ENCODE results near the gene LTA.

Gene LTA

DNA sequence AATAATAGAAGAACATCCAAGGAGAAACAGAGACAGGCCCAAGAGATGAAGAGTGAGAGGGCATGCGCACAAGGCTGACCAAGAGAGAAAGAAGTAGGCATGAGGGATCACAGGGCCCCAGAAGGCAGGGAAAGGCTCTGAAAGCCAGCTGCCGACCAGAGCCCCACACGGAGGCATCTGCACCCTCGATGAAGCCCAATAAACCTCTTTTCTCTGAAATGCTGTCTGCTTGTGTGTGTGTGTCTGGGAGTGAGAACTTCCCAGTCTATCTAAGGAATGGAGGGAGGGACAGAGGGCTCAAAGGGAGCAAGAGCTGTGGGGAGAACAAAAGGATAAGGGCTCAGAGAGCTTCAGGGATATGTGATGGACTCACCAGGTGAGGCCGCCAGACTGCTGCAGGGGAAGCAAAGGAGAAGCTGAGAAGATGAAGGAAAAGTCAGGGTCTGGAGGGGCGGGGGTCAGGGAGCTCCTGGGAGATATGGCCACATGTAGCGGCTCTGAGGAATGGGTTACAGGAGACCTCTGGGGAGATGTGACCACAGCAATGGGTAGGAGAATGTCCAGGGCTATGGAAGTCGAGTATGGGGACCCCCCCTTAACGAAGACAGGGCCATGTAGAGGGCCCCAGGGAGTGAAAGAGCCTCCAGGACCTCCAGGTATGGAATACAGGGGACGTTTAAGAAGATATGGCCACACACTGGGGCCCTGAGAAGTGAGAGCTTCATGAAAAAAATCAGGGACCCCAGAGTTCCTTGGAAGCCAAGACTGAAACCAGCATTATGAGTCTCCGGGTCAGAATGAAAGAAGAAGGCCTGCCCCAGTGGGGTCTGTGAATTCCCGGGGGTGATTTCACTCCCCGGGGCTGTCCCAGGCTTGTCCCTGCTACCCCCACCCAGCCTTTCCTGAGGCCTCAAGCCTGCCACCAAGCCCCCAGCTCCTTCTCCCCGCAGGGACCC is 2.3 kb downstream of the LTA start:
- no peak for DNase-seq

DNA sequence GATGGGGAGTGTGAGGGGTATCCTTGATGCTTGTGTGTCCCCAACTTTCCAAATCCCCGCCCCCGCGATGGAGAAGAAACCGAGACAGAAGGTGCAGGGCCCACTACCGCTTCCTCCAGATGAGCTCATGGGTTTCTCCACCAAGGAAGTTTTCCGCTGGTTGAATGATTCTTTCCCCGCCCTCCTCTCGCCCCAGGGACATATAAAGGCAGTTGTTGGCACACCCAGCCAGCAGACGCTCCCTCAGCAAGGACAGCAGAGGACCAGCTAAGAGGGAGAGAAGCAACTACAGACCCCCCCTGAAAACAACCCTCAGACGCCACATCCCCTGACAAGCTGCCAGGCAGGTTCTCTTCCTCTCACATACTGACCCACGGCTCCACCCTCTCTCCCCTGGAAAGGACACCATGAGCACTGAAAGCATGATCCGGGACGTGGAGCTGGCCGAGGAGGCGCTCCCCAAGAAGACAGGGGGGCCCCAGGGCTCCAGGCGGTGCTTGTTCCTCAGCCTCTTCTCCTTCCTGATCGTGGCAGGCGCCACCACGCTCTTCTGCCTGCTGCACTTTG is 3.3 kb downstream of the LTA start, which contains the start of gene TNF:
Gene TNF (plus strand): TSS at position 231 of the 567 bp plus-strand sequence. CDS start 177 bp downstream, at position 408.
- DNase-seq, result peak in 5 of 6 experiments; percentile 19 to 65 (median 54)

DNA sequence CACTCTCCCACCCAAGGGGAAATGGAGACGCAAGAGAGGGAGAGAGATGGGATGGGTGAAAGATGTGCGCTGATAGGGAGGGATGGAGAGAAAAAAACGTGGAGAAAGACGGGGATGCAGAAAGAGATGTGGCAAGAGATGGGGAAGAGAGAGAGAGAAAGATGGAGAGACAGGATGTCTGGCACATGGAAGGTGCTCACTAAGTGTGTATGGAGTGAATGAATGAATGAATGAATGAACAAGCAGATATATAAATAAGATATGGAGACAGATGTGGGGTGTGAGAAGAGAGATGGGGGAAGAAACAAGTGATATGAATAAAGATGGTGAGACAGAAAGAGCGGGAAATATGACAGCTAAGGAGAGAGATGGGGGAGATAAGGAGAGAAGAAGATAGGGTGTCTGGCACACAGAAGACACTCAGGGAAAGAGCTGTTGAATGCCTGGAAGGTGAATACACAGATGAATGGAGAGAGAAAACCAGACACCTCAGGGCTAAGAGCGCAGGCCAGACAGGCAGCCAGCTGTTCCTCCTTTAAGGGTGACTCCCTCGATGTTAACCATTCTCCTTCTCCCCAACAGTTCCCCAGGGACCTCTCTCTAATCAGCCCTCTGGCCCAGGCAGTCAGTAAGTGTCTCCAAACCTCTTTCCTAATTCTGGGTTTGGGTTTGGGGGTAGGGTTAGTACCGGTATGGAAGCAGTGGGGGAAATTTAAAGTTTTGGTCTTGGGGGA is 4.0 kb downstream of the LTA start:
- no peak for DNase-seq

DNA sequence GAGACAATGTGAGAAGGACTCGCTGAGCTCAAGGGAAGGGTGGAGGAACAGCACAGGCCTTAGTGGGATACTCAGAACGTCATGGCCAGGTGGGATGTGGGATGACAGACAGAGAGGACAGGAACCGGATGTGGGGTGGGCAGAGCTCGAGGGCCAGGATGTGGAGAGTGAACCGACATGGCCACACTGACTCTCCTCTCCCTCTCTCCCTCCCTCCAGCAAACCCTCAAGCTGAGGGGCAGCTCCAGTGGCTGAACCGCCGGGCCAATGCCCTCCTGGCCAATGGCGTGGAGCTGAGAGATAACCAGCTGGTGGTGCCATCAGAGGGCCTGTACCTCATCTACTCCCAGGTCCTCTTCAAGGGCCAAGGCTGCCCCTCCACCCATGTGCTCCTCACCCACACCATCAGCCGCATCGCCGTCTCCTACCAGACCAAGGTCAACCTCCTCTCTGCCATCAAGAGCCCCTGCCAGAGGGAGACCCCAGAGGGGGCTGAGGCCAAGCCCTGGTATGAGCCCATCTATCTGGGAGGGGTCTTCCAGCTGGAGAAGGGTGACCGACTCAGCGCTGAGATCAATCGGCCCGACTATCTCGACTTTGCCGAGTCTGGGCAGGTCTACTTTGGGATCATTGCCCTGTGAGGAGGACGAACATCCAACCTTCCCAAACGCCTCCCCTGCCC is 4.9 kb downstream of the LTA start:
- no peak for DNase-seq

DNA sequence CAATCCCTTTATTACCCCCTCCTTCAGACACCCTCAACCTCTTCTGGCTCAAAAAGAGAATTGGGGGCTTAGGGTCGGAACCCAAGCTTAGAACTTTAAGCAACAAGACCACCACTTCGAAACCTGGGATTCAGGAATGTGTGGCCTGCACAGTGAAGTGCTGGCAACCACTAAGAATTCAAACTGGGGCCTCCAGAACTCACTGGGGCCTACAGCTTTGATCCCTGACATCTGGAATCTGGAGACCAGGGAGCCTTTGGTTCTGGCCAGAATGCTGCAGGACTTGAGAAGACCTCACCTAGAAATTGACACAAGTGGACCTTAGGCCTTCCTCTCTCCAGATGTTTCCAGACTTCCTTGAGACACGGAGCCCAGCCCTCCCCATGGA is 5.5 kb downstream of the LTA start:
- DNase-seq, result no peak

DNA sequence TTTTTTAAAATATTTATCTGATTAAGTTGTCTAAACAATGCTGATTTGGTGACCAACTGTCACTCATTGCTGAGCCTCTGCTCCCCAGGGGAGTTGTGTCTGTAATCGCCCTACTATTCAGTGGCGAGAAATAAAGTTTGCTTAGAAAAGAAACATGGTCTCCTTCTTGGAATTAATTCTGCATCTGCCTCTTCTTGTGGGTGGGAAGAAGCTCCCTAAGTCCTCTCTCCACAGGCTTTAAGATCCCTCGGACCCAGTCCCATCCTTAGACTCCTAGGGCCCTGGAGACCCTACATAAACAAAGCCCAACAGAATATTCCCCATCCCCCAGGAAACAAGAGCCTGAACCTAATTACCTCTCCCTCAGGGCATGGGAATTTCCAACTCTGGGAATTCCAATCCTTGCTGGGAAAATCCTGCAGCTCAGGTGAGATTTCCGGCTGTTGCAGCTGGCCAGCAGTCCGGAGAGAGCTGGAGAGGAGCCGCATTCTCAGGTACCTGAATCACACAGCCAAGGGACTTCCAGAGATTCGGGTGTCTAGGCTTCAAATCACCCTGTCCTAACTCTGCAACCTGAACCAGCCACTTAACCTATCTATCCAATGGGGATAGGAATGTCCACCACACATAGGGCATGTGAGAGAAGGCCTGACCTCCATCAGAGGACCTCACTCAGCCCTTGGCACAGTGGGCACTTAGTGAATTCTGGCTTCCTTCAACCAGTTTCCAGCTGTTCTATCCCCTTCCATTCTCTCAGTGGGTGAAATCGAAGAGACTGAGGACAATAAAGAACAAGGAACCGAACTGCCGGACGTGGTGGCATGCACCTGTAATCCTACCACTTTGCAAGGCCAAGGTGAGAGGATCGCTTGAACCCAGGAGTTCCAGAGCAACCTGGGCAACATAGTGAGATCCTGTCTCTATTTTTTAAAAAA is 6.4 kb downstream of the LTA start:
- no peak for DNase-seq

DNA sequence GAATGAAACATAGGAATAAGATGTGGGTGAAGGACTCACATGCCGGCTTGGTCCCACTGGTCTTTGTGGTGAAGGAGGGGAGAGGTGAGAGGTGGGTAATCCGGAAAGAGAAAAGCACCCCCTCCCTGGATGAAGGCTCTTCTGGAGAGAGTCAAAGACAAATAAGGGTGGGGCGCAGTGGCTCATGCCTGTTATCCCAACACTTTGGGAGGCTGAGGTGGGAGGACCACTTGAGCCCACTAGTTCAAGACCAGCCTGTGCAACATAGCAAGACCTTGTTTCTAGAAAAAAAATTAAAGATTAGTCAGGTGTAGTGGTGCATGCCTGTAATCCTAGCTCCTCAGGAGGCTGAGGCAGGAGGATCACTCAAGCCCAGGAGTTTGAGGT is 7.0 kb downstream of the LTA start:
- DNase-seq, result no peak

DNA sequence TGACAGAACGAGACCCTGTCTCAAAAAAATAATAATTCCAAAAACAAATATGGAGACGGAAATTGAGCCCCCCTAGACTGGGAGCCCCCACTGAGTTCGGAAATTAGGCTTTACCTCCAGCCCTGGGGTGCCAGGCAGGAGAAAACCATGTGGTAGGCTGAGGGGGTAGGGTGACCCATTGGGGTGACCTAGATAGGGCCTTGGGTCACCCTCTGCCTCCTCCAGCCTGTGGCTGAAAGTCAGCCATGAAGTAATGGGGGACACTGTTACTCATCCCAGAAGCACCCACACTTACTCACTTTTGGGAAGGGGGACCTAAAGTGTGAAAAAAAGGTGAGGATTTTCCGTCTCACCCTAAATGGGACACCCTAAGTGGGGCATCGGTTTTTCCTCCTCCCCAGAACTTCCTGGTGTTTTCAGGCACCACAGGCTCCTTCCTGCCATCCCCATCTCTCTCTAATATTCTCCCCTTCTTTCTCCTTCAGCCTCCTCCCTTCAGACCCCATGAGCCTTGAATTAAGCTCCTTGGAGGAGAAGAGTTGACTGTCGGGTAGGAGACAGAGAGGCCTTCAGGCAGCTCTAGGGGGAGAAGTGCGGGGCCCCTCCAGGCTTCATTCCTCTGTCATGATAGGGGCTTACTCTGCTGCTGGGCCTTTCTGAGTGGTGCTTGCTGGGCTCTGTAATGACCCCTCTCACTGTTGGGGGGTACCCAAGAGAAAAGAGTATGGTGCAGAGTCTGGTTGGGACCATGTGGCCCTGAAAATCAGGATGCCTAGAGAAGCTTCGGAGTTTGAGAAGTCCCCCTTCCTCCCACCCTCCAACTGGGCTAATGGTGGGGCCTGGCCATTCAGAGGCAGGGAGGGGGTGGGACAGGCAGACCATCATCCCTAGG is 7.7 kb downstream of the LTA start:
- peak in 2 of 6 experiments; percentile 10 to 34 for DNase-seq

DNA sequence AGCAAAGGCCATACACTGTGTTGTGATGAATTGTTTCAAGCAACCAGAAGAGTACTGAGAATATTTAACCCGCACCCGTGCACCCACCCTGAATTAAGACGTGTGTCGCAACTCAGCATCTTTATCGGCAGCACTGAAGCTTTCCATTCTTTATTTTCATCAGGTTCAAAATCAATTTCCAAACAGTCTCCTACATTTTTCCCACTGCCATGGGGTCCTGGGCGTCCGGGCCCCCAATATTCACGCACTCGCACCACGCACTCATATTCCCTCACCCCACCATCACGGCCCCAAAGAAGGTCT is 8.3 kb downstream of the LTA start:
- DNase-seq, result no peak

DNA sequence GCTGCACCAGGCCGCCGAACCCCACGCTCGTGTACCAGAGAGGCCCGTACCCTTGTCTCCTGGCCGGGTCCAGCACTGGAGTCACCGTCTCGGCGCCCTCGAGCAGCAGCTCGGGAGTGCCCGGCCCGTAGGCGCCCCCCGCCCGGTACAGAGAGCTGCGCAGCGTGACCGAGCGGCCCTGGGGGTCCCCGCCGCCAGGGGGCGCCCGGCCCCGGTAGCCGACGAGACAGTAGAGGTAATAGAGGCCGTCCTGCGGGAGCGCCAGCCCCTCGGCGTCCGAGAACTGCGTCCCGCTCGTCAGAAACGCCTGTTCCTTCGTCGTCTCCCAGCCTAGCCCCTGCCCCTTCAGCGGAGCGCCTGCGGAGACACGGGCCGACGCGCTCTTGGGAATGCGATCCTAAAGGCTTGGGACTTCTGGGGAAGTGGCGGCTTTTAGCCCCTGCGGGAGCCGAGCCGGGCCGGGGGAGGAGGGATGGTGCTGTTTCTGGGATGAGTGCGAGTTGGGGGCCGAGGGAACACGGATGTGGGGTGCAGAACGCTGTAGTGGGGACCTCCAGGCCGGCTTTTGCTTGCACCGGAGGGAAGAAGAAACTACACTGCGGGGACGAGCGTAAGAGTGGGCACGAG is 8.8 kb downstream of the LTA start:
- DNase-seq, result peak; percentile 68 to 91 (median 84)

DNA sequence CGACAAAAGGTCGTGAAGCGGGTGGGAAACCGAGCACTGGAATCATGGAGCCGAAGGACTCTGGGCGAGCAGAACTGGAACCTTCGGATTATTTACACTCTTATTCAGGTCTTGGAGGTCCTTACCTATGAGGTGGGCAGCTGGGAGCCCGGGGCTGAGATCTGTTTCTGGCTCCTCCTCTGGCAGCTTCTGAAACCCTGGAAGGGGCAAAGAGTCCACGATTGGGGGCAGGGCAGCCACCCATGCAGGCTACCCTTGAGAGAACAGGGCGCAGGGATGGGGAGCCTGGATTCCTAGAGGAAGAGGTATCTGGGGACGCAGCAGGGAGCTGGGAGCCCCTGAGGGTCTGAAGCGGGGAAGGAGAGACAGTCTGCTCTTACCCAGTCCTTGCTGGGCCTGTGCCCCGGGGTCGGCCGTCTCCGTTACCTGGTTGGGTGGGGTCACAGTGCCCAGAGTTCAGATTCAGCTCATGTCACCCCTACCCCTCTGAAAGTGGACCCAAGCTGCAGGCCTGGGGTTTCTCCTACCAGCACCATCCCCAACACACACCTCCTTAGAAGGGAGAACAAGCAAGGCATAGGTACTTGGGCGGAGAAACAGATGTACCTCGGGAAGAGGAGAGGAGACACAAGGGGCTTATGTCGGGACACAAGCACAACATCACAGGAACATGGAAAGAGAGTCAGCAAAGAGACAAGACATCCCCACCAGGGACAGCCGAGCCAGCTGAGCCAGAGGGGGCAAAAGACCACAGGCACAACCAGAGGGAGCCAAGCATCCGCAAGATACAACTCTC is 9.5 kb downstream of the LTA start:
- no peak for DNase-seq

DNA sequence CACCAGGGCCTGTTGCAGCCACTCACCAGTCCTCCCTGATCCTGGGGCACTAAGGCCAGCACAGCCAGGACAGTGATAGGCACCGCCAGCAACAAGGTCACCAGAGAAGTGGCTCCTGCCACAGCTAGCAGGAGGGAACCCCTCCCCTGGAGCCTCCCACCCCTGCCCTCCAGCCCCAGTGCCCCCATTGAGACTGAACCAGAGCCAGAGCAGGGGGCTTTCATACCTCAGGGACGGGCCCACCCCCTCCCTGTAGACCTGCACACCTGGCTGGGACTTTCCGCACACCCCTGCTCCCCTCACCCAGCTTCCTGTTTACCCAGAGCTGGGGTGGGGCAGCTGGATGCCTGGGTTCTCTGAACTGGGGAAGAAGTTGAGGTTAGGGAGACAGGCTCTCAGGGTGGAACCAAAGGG is 10.1 kb downstream of the LTA start, which contains the start of gene LTB:
Gene LTB (minus strand): TSS at position 195 of the 414 bp plus-strand sequence. CDS start 7 bp downstream, at position 188.
- peak; percentile 72 to 83 (median 77) for DNase-seq

DNA sequence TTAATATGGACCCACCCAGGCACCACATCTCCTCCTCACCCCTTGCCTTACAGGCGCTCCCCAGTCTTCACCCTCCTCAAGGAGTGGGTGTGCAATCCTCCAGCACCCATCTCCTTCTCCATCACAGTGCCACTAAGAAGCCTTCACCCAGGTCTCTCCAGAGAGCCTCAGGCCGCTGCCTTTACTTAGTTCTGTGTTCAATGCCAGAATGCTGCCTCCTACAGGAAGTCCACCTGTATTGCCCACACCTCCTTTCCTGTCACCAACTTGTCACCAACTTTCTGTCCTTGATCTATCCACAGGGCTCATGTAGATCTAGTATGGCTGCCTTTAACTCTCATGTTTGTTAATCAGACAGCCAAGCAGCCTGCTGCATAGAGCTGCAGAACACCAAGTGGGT is 13.4 kb downstream of the LTA start:
- DNase-seq, result peak in 4 of 6 experiments; percentile 26 to 61 (median 44)

DNA sequence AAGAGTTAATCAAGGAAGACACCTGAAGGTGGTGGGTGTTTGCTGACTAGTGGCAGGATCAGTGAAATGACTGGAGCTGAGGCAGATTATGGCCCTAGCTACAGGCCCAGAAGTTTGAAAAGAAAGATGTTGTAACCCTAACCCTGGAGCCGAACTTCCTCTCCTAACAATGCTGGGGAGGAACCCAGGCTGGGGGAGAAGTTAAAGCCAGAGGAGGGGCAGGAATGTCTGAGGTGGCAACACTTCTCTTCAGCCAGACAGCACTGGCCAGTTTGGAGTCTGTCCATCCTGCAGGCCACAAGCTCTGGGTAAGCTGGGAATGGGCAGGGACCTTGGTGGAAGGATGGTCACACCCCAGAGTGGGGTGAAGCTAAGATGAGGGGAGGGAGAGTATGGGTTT is 13.9 kb downstream of the LTA start, which contains the start of gene LST1:
Gene LST1 (plus strand): TSS at position 270 of the 400 bp plus-strand sequence. CDS start 1,023 bp downstream, outside the sequence.
- DNase-seq, result no peak

DNA sequence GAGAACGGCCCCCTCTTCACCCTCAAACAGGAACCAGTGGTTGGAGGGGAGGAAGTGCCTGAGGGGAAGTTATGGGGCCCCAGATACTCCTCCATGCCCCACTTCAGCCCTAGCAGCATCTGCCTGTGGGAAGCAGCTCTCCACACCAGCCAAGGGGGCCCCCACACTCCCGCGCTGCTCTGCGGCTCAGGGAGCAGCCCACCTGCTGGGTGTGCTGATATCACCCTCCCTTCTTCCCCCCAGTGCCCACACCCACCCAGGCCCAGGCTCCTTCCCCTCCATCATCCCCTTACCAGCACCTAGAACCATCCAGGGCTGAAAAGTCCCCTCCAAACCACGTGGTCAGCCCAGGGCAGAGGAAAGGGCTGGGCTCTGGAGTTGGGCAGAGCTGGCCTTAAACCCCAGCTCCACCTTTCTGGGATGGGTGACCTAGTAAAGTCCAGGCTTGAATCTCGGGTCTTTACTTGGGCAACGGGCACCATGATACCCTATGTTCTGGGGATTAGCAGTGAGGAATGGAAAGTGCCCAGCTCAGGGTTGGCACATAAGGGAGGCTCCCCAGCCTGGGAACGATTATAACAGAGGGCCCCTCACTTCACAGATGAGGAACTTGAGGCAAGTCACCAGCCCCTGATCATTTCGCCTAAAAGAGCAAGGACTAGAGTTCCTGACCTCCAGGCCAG is 14.7 kb downstream of the LTA start:
- DNase-seq, result peak in 3 of 6 experiments; percentile 13 to 20 (median 16)

DNA sequence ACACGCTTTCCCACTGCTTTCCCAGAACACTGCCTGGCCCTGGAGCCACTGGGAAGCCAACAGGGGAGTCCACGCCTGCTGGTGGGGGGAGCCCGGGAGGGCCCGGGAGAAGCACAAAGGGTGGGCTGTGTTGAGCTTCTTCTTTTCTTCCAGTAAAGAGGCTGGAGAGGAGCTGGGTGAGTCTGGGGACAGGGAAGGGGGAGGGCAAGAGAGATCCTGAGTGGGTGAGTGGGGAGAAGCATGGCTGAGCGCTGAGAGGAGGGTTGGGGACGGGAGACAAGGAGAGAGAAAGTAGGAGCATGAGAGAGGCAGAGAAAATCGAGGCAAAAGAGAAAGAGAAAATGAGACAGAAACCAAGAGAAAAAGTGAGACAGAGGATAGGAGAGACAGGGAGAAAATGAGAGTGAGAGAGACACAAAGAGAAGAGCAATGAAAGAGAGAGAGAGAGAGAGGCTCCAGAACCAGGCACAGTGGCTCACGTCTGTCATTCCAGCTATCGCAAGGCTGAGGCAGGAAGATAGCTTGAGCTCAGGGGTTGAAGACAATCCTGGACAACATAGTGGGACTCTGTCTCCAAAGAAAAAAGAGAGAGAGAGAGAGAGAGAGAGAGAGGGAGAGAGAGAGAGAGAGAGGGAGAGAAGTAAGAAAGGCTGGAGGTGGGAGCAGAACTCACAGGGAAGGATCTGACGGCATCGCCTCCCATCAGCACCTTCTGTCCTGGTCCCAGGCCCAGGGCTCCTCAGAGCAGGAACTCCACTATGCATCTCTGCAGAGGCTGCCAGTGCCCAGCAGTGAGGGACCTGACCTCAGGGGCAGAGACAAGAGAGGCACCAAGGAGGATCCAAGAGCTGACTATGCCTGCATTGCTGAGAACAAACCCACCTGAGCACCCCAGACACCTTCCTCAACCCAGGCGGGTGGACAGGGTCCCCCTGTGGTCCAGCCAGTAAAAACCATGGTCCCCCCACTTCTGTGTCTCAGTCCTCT is 16.0 kb downstream of the LTA start:
- DNase-seq, result no peak
